Kidney glomerular epithelial cell (primary cell): ENCODE data around the gene FBXW11.
A peak's percentile ranks its signal among the peaks of the same experiment; 100 is the strongest.

ENCODE experiments used
- DNase-seq: peaks from one replicate; lab custom pipeline; 2025; lab: John Stamatoyannopoulos, UW

Gene FBXW11

GRCh38 chr5:172015346-172015745 lies 8.9 kb upstream of the FBXW11 start:
- no peak for DNase-seq

- DNase-seq: no peak
Measured at GRCh38 chr5:172010278-172010677, 3.8 kb upstream of the FBXW11 start.

- DNase-seq: peak; percentile 43
Measured at GRCh38 chr5:172009536-172010270, 3.3 kb upstream of the FBXW11 start.

GRCh38 chr5:172008689-172009141 lies 2.3 kb upstream of the FBXW11 start:
- DNase-seq: peak; percentile 58

- peak; percentile 20 for DNase-seq
Measured at GRCh38 chr5:172008111-172008455, 1.6 kb upstream of the FBXW11 start.

- peak; percentile 12 for DNase-seq
Measured at GRCh38 chr5:172007175-172008110, 1.0 kb upstream of the FBXW11 start.

- DNase-seq: no peak
Measured at GRCh38 chr5:172005708-172006320, 624 bp downstream of the FBXW11 start.

GRCh38 chr5:172004824-172005237 lies 1.6 kb downstream of the FBXW11 start:
- DNase-seq: no peak

- no peak for DNase-seq
Measured at GRCh38 chr5:172003746-172004145, 2.7 kb downstream of the FBXW11 start.

GRCh38 chr5:172002840-172003512 lies 3.5 kb downstream of the FBXW11 start:
- DNase-seq: no peak

- DNase-seq: peak; percentile 17
Measured at GRCh38 chr5:172002310-172002709, 4.1 kb downstream of the FBXW11 start.

- peak; percentile 50 for DNase-seq
Measured at GRCh38 chr5:171999877-172000276, 6.6 kb downstream of the FBXW11 start.

GRCh38 chr5:171999100-171999499 lies 7.3 kb downstream of the FBXW11 start:
- no peak for DNase-seq

GRCh38 chr5:171997011-171997410 lies 9.4 kb downstream of the FBXW11 start:
- DNase-seq: no peak

- DNase-seq: no peak
Measured at GRCh38 chr5:171992813-171993212, 13.6 kb downstream of the FBXW11 start.

- no peak for DNase-seq
Measured at GRCh38 chr5:171992305-171992704, 14.1 kb downstream of the FBXW11 start.

- DNase-seq: no peak
Measured at GRCh38 chr5:171990713-171991015, 15.8 kb downstream of the FBXW11 start.

GRCh38 chr5:171989946-171990712 lies 16.3 kb downstream of the FBXW11 start:
- no peak for DNase-seq

GRCh38 chr5:171989276-171989675 lies 17.2 kb downstream of the FBXW11 start:
- DNase-seq: no peak

GRCh38 chr5:171986772-171987171 lies 19.7 kb downstream of the FBXW11 start:
- DNase-seq: no peak

GRCh38 chr5:171984748-171985419 lies 21.6 kb downstream of the FBXW11 start:
- DNase-seq: peak; percentile 74
